HS-5 (cell line): ENCODE data around the gene KRT85.

Experiments
- DNase-seq: peaks from one replicate; pipeline ENCODE4 v3.0.0-alpha.2; 2012; ENCODE audit warnings: low read depth

KRT85 gene

DNA sequence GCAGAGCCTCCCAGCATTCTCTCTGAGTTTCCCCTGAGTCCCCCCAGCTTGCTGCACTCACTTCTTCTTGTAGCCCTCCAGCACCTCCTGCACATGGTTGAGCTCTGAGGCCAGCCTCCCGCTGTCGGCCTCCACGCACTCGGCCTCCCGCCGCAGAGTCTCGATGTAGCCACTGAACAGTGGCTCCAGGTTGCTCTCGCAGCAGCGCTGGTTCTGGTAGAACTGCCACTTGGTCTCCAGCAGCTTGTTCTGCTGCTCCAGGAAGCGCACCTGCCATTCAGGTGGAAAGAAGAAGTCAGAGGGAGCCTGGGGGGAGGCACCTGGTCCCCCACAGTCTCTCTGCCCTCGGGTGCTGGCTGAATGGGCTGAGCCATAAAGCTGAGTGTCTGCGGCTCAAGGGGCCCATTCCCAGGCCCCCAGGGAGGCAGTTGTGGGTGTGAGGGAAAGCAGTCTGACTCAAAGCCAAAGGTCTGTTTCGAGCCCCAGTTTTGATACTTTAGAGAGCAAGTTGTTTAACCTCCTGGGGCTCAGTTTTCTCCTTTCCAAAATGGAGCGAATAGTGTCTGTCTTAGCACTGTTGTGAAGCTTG is 2.3 kb downstream of the KRT85 start:
- no peak for DNase-seq

DNA sequence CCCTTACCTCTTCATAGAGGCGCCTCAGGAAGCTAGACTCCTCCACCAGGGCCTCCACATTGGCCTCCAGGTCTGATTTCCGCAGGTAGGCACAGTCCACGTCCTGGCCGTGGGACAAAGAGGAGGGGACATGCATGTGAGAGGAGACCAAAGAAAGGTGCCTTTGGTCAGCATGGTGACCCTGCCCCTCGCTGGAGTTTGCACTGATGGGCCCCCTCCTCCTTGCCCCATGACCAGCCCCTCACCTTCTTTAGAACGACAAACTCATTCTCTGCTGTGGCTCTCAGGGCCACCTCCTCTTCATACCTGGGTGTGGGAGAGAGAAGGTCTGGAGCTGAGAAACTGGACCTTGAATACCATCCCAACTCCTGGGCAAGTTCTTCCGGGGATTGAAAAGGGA is 3.2 kb downstream of the KRT85 start:
- DNase-seq: no peak

DNA sequence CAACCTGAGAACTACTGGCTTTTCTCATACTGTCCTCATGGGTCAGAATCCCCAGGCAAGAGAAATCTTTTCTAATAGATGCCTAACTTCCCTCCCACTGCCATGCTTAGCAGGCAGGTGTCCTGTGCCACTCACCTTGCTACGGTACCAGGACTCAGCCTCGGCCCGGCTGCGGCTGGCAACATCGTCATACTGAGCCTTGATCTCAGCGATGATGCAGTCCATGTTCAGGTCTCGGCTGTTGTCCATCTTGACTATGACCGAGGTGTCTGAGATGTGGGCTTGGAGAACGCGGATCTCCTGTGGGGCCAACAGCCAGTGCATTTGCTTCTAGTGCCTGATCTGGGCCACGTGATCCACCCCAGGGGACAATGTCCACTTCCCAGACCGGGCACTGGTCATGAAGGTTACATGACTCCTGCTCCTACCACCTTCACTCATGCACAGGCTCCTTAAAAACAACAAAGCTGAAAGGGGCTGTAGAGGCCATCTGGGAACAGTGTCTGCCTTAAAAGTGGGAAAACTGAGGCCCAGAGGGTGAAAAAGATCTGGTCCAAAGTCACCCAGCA is 4.1 kb downstream of the KRT85 start:
- DNase-seq: no peak

GRCh38 chr12:52362118-52362726 is 5.1 kb downstream of the KRT85 start:
- DNase-seq: no peak

GRCh38 chr12:52361553-52361952 is 5.7 kb downstream of the KRT85 start:
- DNase-seq: no peak

- DNase-seq: no peak
Observed at GRCh38 chr12:52360663-52361271, 6.5 kb downstream of the KRT85 start.

DNA sequence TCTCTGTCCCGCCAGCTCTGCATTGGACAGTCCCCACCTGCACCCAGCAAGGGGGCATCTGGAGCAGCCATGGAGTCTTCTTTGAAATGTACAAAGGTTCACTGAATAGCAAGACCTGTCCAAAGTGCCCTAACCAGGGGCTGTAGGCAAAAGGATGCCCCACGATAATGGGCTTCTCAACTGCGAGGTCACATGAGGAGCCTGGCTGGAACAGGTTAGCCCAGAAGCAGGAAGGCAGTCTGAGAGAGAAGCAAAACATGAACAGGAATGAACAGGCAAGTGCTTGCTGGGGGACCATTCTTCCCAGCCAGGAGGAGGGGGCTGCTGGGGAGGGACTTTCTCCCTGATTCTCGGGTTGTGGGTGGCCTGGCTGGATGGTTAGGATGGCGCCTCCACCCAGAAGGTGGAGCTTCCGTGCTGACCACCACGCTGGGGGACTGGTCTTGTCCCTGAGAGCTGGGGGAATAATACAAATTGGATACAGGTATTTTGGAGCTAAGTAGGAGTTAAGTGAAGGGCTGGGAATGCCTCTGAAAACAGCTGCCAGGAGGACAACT is 7.1 kb downstream of the KRT85 start:
- DNase-seq: no peak

GRCh38 chr12:52359621-52360061 is 7.6 kb downstream of the KRT85 start:
- no peak for DNase-seq

DNA sequence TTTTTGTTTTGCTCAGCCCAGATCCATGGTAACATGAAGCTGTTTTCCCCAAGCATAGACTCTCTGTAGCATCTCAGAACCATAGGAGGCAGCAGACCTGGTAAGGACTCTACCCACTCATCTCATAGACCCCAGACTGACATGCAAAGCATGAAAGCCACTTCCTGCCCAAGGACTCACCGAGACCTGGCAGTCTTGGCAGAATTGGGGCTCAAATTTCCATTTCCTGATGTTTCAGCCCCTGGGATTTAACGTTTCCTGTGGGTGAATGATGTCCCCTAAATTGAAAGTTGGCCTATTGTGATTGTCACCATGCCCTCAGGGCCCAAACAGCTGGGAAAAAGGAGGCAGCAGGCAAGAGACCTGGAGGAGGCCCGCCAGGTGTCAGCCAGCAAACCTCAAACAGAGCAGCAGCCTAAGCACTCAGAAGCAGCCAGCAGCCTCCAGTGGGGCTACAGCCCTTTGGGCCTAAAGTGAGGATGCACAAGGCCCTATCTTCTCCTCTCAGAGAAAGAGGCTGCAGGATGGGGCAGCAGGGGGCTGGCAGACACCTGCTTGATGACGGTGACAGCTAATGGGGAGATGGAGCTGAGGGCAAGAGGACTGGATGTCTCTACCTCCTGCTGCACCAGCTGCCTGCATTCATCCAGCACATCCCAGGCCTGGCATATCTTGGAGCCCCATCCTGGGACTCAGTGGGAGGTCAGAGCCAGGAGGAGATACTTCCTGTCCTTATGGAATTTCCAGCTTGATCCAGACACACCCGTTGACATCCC is 8.5 kb downstream of the KRT85 start:
- no peak for DNase-seq

- no peak for DNase-seq
Observed at GRCh38 chr12:52356762-52357580, 10.3 kb downstream of the KRT85 start.

DNA sequence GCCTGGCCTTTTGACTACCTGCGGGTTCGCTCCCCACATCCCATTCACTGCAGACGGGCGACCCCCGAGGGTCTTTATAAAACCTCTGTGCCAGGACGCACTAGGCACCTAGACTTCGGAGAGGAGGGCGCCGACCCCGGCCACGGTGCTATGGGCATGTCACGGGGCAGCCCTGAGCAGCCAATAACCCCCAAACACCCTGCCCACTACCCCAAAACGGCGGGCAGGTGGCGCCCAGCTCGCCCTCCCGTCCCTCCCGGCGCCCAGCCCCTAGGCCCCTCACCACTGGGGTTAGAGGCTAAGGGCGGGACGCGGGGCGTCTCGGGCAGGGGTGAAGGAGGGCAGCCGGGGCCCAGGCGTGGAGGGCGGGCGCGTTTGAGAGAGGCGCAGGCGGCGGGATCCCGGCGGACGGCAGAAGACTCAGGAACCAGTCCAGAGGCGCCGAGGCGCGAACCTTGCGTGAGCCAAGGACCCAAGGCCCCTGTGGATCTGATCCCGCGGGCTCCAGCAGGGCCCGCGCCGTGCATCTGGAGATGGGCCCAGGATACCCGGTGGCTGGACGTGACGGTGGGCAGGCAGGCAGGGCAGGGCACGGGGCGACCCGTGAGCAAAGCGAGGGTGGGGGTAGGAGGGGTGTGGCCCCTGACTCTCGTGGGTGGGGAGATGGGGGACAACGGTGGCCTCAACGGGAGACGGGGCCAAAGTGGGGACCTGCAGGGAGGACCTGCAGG is 11.1 kb downstream of the KRT85 start:
- DNase-seq: no peak

DNA sequence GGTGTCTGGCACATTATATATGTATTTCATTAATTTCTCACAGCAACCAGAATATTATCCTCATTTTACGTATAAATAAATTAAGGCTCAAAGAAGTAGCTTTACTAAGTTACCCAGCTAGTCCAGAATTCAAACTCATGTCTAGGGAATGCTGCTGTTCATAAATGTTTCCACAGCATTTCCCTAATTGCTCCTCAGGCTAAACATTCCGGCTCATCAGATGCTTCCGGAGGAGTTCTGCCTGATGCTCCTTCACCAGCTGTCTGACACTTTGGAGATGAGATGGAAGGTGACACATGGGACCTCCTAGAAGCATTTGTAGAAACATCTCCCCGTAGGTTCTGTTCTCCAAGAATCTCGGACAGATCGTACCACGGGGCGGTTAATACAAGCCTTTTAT is 12.1 kb downstream of the KRT85 start:
- DNase-seq: no peak

GRCh38 chr12:52354200-52354599 is 13.1 kb downstream of the KRT85 start:
- no peak for DNase-seq

GRCh38 chr12:52353766-52354165 is 13.5 kb downstream of the KRT85 start:
- no peak for DNase-seq

DNA sequence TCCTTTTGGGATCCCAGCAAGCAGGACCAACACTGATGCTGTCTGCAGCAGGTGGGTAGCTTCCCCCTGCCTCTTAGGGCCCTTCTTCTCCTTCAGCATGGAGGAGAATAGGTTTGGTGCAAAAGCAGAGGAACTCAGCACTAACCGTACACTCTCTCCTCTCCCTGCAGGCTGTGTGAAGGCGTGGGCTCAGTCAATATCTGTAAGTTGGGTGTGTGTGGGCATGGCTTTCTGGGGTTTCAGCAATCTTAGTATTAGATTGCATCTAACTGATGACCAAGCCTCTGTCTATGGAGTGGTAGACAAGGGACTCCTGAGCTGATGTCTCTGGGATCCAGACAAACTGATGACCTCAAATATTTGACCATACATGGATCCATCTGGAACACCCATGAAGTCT is 14.3 kb downstream of the KRT85 start:
- DNase-seq: no peak

DNA sequence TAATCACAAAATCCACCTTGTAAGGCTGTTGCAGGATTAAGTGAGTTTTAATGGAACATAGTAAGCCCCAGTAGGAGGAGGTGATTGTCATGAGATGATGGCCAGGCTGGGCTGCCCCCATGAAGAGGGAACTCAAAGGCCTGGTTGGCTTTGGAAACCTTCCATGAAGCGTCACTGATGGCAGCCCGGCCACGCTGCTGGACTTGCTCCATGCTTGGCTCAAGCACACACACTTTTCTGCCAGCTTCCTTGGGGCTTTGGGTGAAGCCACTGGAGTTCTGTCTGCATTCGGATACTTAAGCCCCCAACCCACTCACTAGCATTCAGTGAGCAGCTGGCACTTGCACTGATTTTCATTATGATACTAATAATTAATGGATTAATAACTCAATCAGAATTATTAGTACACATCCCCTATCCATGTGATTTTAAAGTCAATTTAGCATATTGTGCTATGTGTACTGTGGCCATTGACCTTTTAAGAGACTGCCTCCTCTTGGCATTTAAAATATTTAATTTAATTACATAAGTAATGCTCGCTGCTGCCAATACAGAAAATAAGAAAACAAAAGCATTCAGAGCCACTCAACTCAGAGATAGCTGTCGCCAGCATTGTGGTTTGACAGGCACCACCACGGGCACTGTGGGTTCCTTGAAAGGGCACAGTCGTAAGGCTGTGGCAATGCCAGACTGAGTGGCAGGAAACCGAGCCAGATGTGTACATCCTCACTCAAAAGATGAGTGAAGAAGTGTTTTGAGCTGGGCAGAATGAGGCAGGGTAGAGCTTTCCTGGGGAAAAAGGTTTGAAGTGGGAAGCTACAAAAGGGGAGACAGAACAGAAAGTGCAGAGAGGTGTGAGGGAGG is 15.9 kb downstream of the KRT85 start:
- no peak for DNase-seq

DNA sequence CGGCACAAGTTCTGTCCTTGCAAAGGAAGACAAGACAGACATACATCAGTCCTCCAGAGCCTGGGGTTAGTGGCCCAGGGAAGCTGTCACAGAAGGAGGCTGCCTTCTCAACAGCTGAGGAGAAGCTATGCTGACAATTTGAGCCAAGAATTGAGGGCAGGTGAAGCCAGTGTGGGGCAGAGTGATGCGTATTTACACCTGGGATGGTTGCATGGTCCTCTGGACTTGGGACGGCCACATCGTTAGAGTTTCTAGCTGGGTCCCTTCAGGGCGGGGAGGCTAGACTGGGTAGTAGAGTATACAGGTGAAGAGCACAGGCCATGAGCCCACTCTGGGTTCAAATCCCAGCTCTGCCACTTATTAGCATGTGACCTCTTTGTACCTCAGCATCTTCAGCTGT is 16.5 kb downstream of the KRT85 start:
- DNase-seq: no peak

GRCh38 chr12:52350021-52350620 is 17.2 kb downstream of the KRT85 start:
- DNase-seq: no peak

GRCh38 chr12:52349196-52349595 is 18.1 kb downstream of the KRT85 start:
- no peak for DNase-seq
